ENCODE data around the gene SMG6. TPM values are rescaled to one million over a fixed set of nuclear protein-coding genes. Genes with fewer than 3 reads are reported as not detected.

The SMG6 gene
- total and polyA plus RNA-seq, 2 of the 4 experiments (the other 2 are of a cell fraction): 16.3 to 30.3 TPM

GRCh38 chr17:2012499-2012898, 291.1 kb downstream of the SMG6 start:
- no peak overlapping the region for H2BK15ac ChIP-seq (ENCODE audit: low read depth, low read length)
- no peak overlapping the region for H4K5ac ChIP-seq (ENCODE audit: low read depth, low read length)
- H3K79me1 ChIP-seq (ENCODE audit: low read depth in 1 of 2, low read length in 2 of 2): no peaks in the 10 kb centered on the region
- H2BK5ac ChIP-seq (ENCODE audit: low read depth, low read length, poor library complexity, severe bottlenecking): no peak overlapping the region
- no peak overlapping the region for H3K9ac ChIP-seq (ENCODE audit: low read depth, low read length)
- H2BK120ac ChIP-seq (ENCODE audit: low read depth, low read length): no peak overlapping the region
- H3K4me1 ChIP-seq (ENCODE audit: control insufficient read depth, insufficient read depth, low read length): peaks cover 8% of the 10 kb centered on the region; the same call in 1 of the 2 replicates
- H3K4me2 ChIP-seq (ENCODE audit: low read depth, low read length): no peak overlapping the region
- H2BK20ac ChIP-seq (ENCODE audit: low read depth, low read length): no peak overlapping the region
- no CpG with 5 or more reads among the region's 4 CpGs for WGBS, 2 experiments (ENCODE audit: extremely low coverage in 2 of 2, insufficient read length in 1 of 2)
- peak overlapping the region; percentile 44 for H2AK9ac ChIP-seq (replicated peaks; ENCODE audit: low read depth, low read length, poor library complexity)
- intact Hi-C loops (cut with micrococcal nuclease): no loop called here
- H3K9me1 ChIP-seq (ENCODE audit: insufficient read depth, low read length): no peaks in the 10 kb centered on the region
- no peak for TF ChIP-seq BHLHE40 (IDR thresholded peaks at IDR 0.05; ENCODE audit: low read depth, low read length)
- TF ChIP-seq RCOR1 (IDR thresholded peaks at IDR 0.05; ENCODE audit: insufficient replicate concordance, low read length): no peak
- no peak for DNase-seq
- ATAC-seq (ENCODE audit: low read depth): no peak
- no peak overlapping the region for H3K56ac ChIP-seq (ENCODE audit: extremely low read depth, insufficient read depth, low read length)
- ChIA-PET CTCF (no interaction called here), POLR2A (ENCODE audit: unreplicated experiment) (no interaction called here)
- no peak overlapping the region for H3K4ac ChIP-seq (ENCODE audit: low read depth, low read length)
- no peak overlapping the region for H3K18ac ChIP-seq (ENCODE audit: low read depth, low read length)
- H3K4me3 ChIP-seq (ENCODE audit: insufficient read depth, low read depth, low read length): no peak overlapping the region
- no peaks in the 10 kb centered on the region for H4K20me1 ChIP-seq (ENCODE audit: insufficient read depth, low read length)
- no peak overlapping the region for H3K27ac ChIP-seq (ENCODE audit: insufficient read depth, low read length)
- H2AK5ac ChIP-seq (ENCODE audit: low read depth, low read length): no peak overlapping the region
- H3K23ac ChIP-seq (ENCODE audit: low read depth, low read length): no peak overlapping the region
- H4K8ac ChIP-seq (ENCODE audit: low read depth in 2 of 2, low read length in 2 of 2): no peak overlapping the region; a peak in 1 of 4 replicates
- in situ Hi-C loops (cut with MboI; ENCODE audit: low sequenced_read_pairs): no loop called here
- H3K27me3 ChIP-seq (ENCODE audit: control insufficient read depth, insufficient read depth, low read length): peaks cover 31% of the 10 kb centered on the region
- peaks cover 2% of the 10 kb centered on the region; the same call in 1 of the 2 replicates for H3K9me3 ChIP-seq (ENCODE audit: control insufficient read depth, insufficient read depth, low read length)
- no peaks in the 10 kb centered on the region for H3K36me3 ChIP-seq (ENCODE audit: control insufficient read depth, insufficient read depth, low read length)
- dilution Hi-C loops (cut with HindIII; ENCODE audit: low sequenced_read_pairs, unreplicated experiment): no loop called here
- no peak overlapping the region for H4K91ac ChIP-seq (ENCODE audit: insufficient read depth, low read depth, low read length)
- no peak overlapping the region for H3K14ac ChIP-seq (replicated peaks; ENCODE audit: low read depth, low read length)
- H2AFZ ChIP-seq (replicated peaks; ENCODE audit: low read length, poor library complexity): no peak overlapping the region
- BruUV-seq (replicated peaks): no TSS peak
